Measurements from ENCODE around the gene ZNF165.
"Not testable (repeated sequence)": the region's sequence is repeated elsewhere in the genome, so short reads cannot be mapped to it uniquely, and the experiment has no call there.

ZNF165 gene

GRCh38 chr6:28080381-28080630, at the start of gene ZNF165:
Gene ZNF165 (plus strand): TSS chr6:28080568. CDS start chr6:28085481, 4,913 bp downstream.
- not testable (repeated sequence) for DNase-seq (ENCODE audit: low spot score)

GRCh38 chr6:28053584-28053983, 26.8 kb upstream of the ZNF165 start:
- DNase-seq (ENCODE audit: low spot score), result no peak

- DNase-seq (ENCODE audit: low spot score), result no peak
Observed at GRCh38 chr6:28060405-28060804, 20.0 kb upstream of the ZNF165 start.

GRCh38 chr6:28064272-28064671, 16.1 kb upstream of the ZNF165 start:
- DNase-seq (ENCODE audit: low spot score), result no peak

GRCh38 chr6:28068067-28068466, 12.3 kb upstream of the ZNF165 start:
- no peak for DNase-seq (ENCODE audit: low spot score)

- DNase-seq (ENCODE audit: low spot score), result not testable (repeated sequence)
Observed at GRCh38 chr6:28070968-28071367, 9.4 kb upstream of the ZNF165 start.

- peak; percentile 17 for DNase-seq (ENCODE audit: low spot score)
Observed at GRCh38 chr6:28078050-28078449, 2.3 kb upstream of the ZNF165 start.

- no peak for DNase-seq (ENCODE audit: low spot score)
Observed at GRCh38 chr6:28078836-28079235, 1.5 kb upstream of the ZNF165 start.

- peak; percentile 92 for DNase-seq (ENCODE audit: low spot score)
Observed at GRCh38 chr6:28080631-28081485, 490 bp downstream of the ZNF165 start.

- no peak for DNase-seq (ENCODE audit: low spot score)
Observed at GRCh38 chr6:28081486-28081751, 1.1 kb downstream of the ZNF165 start.

- DNase-seq (ENCODE audit: low spot score), result no peak
Observed at GRCh38 chr6:28082939-28083338, 2.6 kb downstream of the ZNF165 start.

- DNase-seq (ENCODE audit: low spot score), result no peak
Observed at GRCh38 chr6:28089054-28089453, 8.7 kb downstream of the ZNF165 start.

- no peak for DNase-seq (ENCODE audit: low spot score)
Observed at GRCh38 chr6:28090917-28091586, 10.7 kb downstream of the ZNF165 start.

- not testable (repeated sequence) for DNase-seq (ENCODE audit: low spot score)
Observed at GRCh38 chr6:28102222-28102621, 21.9 kb downstream of the ZNF165 start.

GRCh38 chr6:28102699-28103098, 22.3 kb downstream of the ZNF165 start:
- DNase-seq (ENCODE audit: low spot score), result not testable (repeated sequence)

GRCh38 chr6:28104392-28105244, 24.2 kb downstream of the ZNF165 start:
- DNase-seq (ENCODE audit: low spot score), result peak; percentile 86

- DNase-seq (ENCODE audit: low spot score), result peak; percentile 55
Observed at GRCh38 chr6:28105245-28105639, 24.9 kb downstream of the ZNF165 start.

- no peak for DNase-seq (ENCODE audit: low spot score)
Observed at GRCh38 chr6:28107506-28107905, 27.1 kb downstream of the ZNF165 start.

GRCh38 chr6:28111964-28112363, 31.6 kb downstream of the ZNF165 start:
- DNase-seq (ENCODE audit: low spot score), result no peak

GRCh38 chr6:28115799-28116198, 35.4 kb downstream of the ZNF165 start:
- DNase-seq (ENCODE audit: low spot score), result no peak

- no peak for DNase-seq (ENCODE audit: low spot score)
Observed at GRCh38 chr6:28117386-28118050, 37.1 kb downstream of the ZNF165 start.

- DNase-seq (ENCODE audit: low spot score), result no peak
Observed at GRCh38 chr6:28118217-28118616, 37.8 kb downstream of the ZNF165 start.

Measured in hematopoietic multipotent progenitor cell treated with erythropoietin and hydrocortisone succinate and interleukin-3 and kit ligand, for 17 days (in vitro differentiated cells).